ENCODE data around the gene C1orf174.

C1orf174 gene

GRCh38 chr1:3885611-3886010, 14.5 kb downstream of the C1orf174 start:
- no peak overlapping the region for H2AFZ ChIP-seq (ENCODE audit: low read depth, low read length)

GRCh38 chr1:3884966-3885365, 15.1 kb downstream of the C1orf174 start:
- H3K9me3 ChIP-seq (ENCODE audit: insufficient read depth, low read length) = no peaks in the 10 kb centered on the region
- no peaks in the 10 kb centered on the region for H3K27me3 ChIP-seq (ENCODE audit: low read depth, low read length)
- no peak overlapping the region for H2AFZ ChIP-seq (ENCODE audit: low read depth, low read length)
- H3K36me3 ChIP-seq (replicated peaks; ENCODE audit: low read depth, low read length) = peaks cover 18% of the 10 kb centered on the region
- H3K27ac ChIP-seq (ENCODE audit: low read length) = no peak overlapping the region
- no peaks in the 10 kb centered on the region for H3K4me1 ChIP-seq (ENCODE audit: low read length)
- no peak overlapping the region for H3K4me2 ChIP-seq (ENCODE audit: low read length)
- no peaks in the 10 kb centered on the region for H4K20me1 ChIP-seq (ENCODE audit: insufficient read depth, low read length)
- no peak overlapping the region for H3K9ac ChIP-seq (ENCODE audit: low read length)
- H3K79me2 ChIP-seq (ENCODE audit: low read length) = no peaks in the 10 kb centered on the region
- no peak overlapping the region for H3K4me3 ChIP-seq (ENCODE audit: low read length)
- TF ChIP-seq EZH2phosphoT487 (IDR thresholded peaks at IDR 0.05; ENCODE audit: low read depth) (no peak), CTCF (IDR thresholded peaks at IDR 0.05; ENCODE audit: low read depth, low read length) (no peak)

More at GRCh38 chr1:3885611-3886010, 14.5 kb downstream of the C1orf174 start:
- Histone ChIP-seq H3K9me3 (ENCODE audit: insufficient read depth, low read length) (no peaks in the 10 kb centered on the region), H3K4me3 (ENCODE audit: low read length) (no peak overlapping the region), H3K9ac (ENCODE audit: low read length) (no peak overlapping the region), H3K27ac (ENCODE audit: low read length) (no peak overlapping the region), H3K4me2 (ENCODE audit: low read length) (no peak overlapping the region), H3K4me1 (ENCODE audit: low read length) (no peaks in the 10 kb centered on the region), H3K27me3 (ENCODE audit: low read depth, low read length) (no peaks in the 10 kb centered on the region), H4K20me1 (ENCODE audit: insufficient read depth, low read length) (no peaks in the 10 kb centered on the region), H3K79me2 (ENCODE audit: low read length) (no peaks in the 10 kb centered on the region), H3K36me3 (replicated peaks; ENCODE audit: low read depth, low read length) (peaks cover 23% of the 10 kb centered on the region)
- TF ChIP-seq EZH2phosphoT487 (IDR thresholded peaks at IDR 0.05; ENCODE audit: low read depth) (no peak), CTCF (IDR thresholded peaks at IDR 0.05; ENCODE audit: low read depth, low read length) (no peak)

GRCh38 chr1:3883194-3883925, 16.7 kb downstream of the C1orf174 start:
- Histone ChIP-seq H2AFZ (ENCODE audit: low read depth, low read length) (no peak overlapping the region), H3K27ac (ENCODE audit: low read length) (no peak overlapping the region), H3K9ac (ENCODE audit: low read length) (no peak overlapping the region), H3K27me3 (ENCODE audit: low read depth, low read length) (no peaks in the 10 kb centered on the region), H3K9me3 (ENCODE audit: insufficient read depth, low read length) (no peaks in the 10 kb centered on the region), H3K79me2 (ENCODE audit: low read length) (no peaks in the 10 kb centered on the region), H3K36me3 (replicated peaks; ENCODE audit: low read depth, low read length) (peaks cover 27% of the 10 kb centered on the region), H3K4me1 (ENCODE audit: low read length) (no peaks in the 10 kb centered on the region), H4K20me1 (ENCODE audit: insufficient read depth, low read length) (no peaks in the 10 kb centered on the region), H3K4me3 (ENCODE audit: low read length) (no peak overlapping the region), H3K4me2 (ENCODE audit: low read length) (no peak overlapping the region)
- no peak for TF ChIP-seq EZH2phosphoT487 (IDR thresholded peaks at IDR 0.05; ENCODE audit: low read depth)
- no peak for TF ChIP-seq CTCF (IDR thresholded peaks at IDR 0.05; ENCODE audit: low read depth, low read length)

- TF ChIP-seq CTCF (IDR thresholded peaks at IDR 0.05; ENCODE audit: low read depth, low read length) = no peak
- no peak for TF ChIP-seq EZH2phosphoT487 (IDR thresholded peaks at IDR 0.05; ENCODE audit: low read depth)
- Histone ChIP-seq H3K27ac (ENCODE audit: low read length) (no peak overlapping the region), H4K20me1 (ENCODE audit: insufficient read depth, low read length) (no peaks in the 10 kb centered on the region), H2AFZ (ENCODE audit: low read depth, low read length) (no peak overlapping the region), H3K4me2 (ENCODE audit: low read length) (no peak overlapping the region), H3K36me3 (replicated peaks; ENCODE audit: low read depth, low read length) (peaks cover 19% of the 10 kb centered on the region), H3K27me3 (ENCODE audit: low read depth, low read length) (no peaks in the 10 kb centered on the region), H3K79me2 (ENCODE audit: low read length) (no peaks in the 10 kb centered on the region), H3K9me3 (ENCODE audit: insufficient read depth, low read length) (no peaks in the 10 kb centered on the region), H3K4me3 (ENCODE audit: low read length) (no peak overlapping the region), H3K9ac (ENCODE audit: low read length) (no peak overlapping the region), H3K4me1 (ENCODE audit: low read length) (no peaks in the 10 kb centered on the region)
These were observed 18.9 kb downstream of the C1orf174 start for GRCh38 chr1:3881193-3881480.
